ENCODE data around the gene SLC4A8. TPM values are rescaled to one million over a fixed set of nuclear protein-coding genes. Genes with fewer than 3 reads are reported as not detected.

Gene SLC4A8
- total RNA-seq, 1 experiment from 2014 or later, result 26.3 TPM

- H2BK20ac ChIP-seq (ENCODE audit: low read depth, low read length, poor library complexity, severe bottlenecking), result no peak overlapping the region
- no peak overlapping the region for H3K56ac ChIP-seq (ENCODE audit: insufficient read length, low read depth, low read length)
- Mint-ChIP-seq H3K36me3 (ENCODE audit: insufficient read depth in 1 of 3, low read depth in 3 of 3) (peaks cover 0 to 55% (median 39%) of the 10 kb centered on the region in 3 experiments; a peak in 6 of 7 replicates), H3K4me3 (no peak overlapping the region), H3K9me3 (no peaks in the 10 kb centered on the region), H3K4me1 (no peaks in the 10 kb centered on the region), H3K27ac (no peak overlapping the region), H3K27me3 (ENCODE audit: low read depth) (no peaks in the 10 kb centered on the region)
- H3K9ac ChIP-seq (ENCODE audit: extremely low read depth, insufficient read length, low read length), result no peak overlapping the region
- H2AK5ac ChIP-seq (ENCODE audit: insufficient read length, low read length), result no peak overlapping the region
- no peaks in the 10 kb centered on the region for H4K20me1 ChIP-seq (ENCODE audit: control insufficient read depth, insufficient read depth, insufficient read length)
- no peak overlapping the region for H3K4ac ChIP-seq (ENCODE audit: low read depth, low read length)
- no peak overlapping the region for H2BK120ac ChIP-seq (ENCODE audit: low read depth, low read length, poor library complexity, severe bottlenecking)
- no peaks in the 10 kb centered on the region for H3K79me2 ChIP-seq (ENCODE audit: insufficient read depth, low read length)
- no peaks in the 10 kb centered on the region for H3K27me3 ChIP-seq (ENCODE audit: insufficient read depth, low read length)
- no peak overlapping the region for H4K91ac ChIP-seq (ENCODE audit: insufficient read length, low read depth, low read length)
- TF ChIP-seq CTCF (conservative IDR thresholded peaks at IDR 0.05), result no peak
- no peak overlapping the region for H2BK12ac ChIP-seq (ENCODE audit: insufficient read length, low read depth, low read length)
- H3T11ph ChIP-seq (ENCODE audit: low read length), result no peak overlapping the region
- no peaks in the 10 kb centered on the region for H3K79me1 ChIP-seq (ENCODE audit: insufficient read depth, low read depth, low read length, poor library complexity, severe bottlenecking)
- no peak overlapping the region for H3K14ac ChIP-seq (ENCODE audit: insufficient read depth, low read length)
- no peak overlapping the region for H3K4me2 ChIP-seq (ENCODE audit: insufficient read depth, insufficient read length, low read length)
- H4K5ac ChIP-seq (ENCODE audit: insufficient read length, low read depth, low read length), result no peak overlapping the region
- no peak overlapping the region for H2BK15ac ChIP-seq (ENCODE audit: low read depth, low read length)
- H4K8ac ChIP-seq (replicated peaks; ENCODE audit: insufficient read length, low read depth, low read length), result no peak overlapping the region
- no peak overlapping the region for H2AFZ ChIP-seq (ENCODE audit: low read length)
- H3K27ac ChIP-seq (ENCODE audit: insufficient read length, low read depth, low read length), result no peak overlapping the region
- H3K23me2 ChIP-seq (ENCODE audit: insufficient read length, low read depth, low read length, poor library complexity, severe bottlenecking), result no peaks in the 10 kb centered on the region
- H2BK5ac ChIP-seq (ENCODE audit: insufficient read length, low read length), result no peak overlapping the region
- H3K18ac ChIP-seq (ENCODE audit: insufficient read length, low read depth, low read length), result no peak overlapping the region
- DNase-seq, result no peak
- H3K9me3 ChIP-seq (ENCODE audit: control insufficient read depth, low read depth, low read length), result no peaks in the 10 kb centered on the region
- H3K4me1 ChIP-seq (ENCODE audit: insufficient read depth, low read length), result no peaks in the 10 kb centered on the region
- no peak overlapping the region for H3K23ac ChIP-seq (ENCODE audit: insufficient read length, low read depth, low read length)
- WGBS (ENCODE audit: extremely low coverage, insufficient read length, low lambda C conversion rate), result no CpG with 5 or more reads among the region's 2 CpGs
Observed at GRCh38 chr12:51472984-51473383, 48.4 kb downstream of the SLC4A8 start.

All from H9 (cell line).